Right lobe of liver (tissue), 6 donors: ENCODE data around the gene NFIB. TPM values are rescaled to one million over a fixed set of nuclear protein-coding genes. Genes with fewer than 3 reads are reported as not detected.

Experiments
- ATAC-seq, 4 donors: fragments of 200-7000 bp; cut with Tn5 transposase; one replicate each; pipeline ENCODE4 v1.9.1; 2020; ENCODE audit warnings: mild to moderate bottlenecking in 4 of 4, moderate library complexity in 4 of 4
- DNase-seq, 3 donors: peaks; one replicate each; pipeline ENCODE4 v3.0.0-alpha.2; 2020
- H3K27ac ChIP-seq, 3 donors: fragments of 200-600 bp; one replicate each; pipeline ENCODE4 v1.8.0; 2022
- H3K27me3 ChIP-seq, 2 donors: fragments of 200-600 bp; one replicate each; pipeline ENCODE4 v1.8.0; 2022
- H3K36me3 ChIP-seq, 4 donors: fragments of 200-600 bp; sonication (generic) in 1 of 4; one replicate each; pipeline versions ENCODE4 v1.5.1 to v1.8.0; 2017 to 2022; ENCODE audit warnings: control low read depth in 1 of 4
- H3K4me1 ChIP-seq, 4 donors: fragments of 200-600 bp; sonication (generic) in 1 of 4; one replicate each; pipeline versions ENCODE4 v1.5.1 to v1.8.0; 2017 to 2022; ENCODE audit warnings: control low read depth in 1 of 4
- H3K4me3 ChIP-seq, 3 donors: fragments of 200-600 bp; one replicate each; pipeline ENCODE4 v1.8.0; 2022
- H3K9me3 ChIP-seq, 4 donors: fragments of 200-600 bp; sonication (generic) in 1 of 4; one replicate each; pipeline versions ENCODE4 v1.5.1 to v1.8.0; 2017 to 2022; ENCODE audit warnings: control low read depth in 1 of 4
- CTCF ChIP-seq, 4 donors: fragments of 200-600 bp in 3 of 4; fragments of 450-650 bp in 1 of 4; IDR thresholded peaks; one replicate each; pipeline versions ENCODE4 v1.5.1 to v1.8.0; 2016 to 2022; ENCODE audit warnings: antibody characterized with exemption in 4 of 4, mild to moderate bottlenecking in 2 of 4
- POLR2A ChIP-seq: fragments of 450-650 bp; IDR thresholded peaks from one replicate; pipeline ENCODE4 v1.6.1; 2017; ENCODE audit warnings: antibody characterized with exemption, mild to moderate bottlenecking
- whole genome bisulfite sequencing: methylation state at CpG from one replicate; pipeline ENCODE4 v1.1.6; 2018; ENCODE audit warnings: low coverage, low lambda C conversion rate; ENCODE audit not compliant: insufficient coverage; ENCODE audit errors: missing lambda C conversion rate; 5-methylcytosine and 5-hydroxymethylcytosine counted together
- intact Hi-C, 2 donors: fragments of 100-400 bp; cut with DNase I; formaldehyde crosslinking; loops; one replicate each; pipeline versions ENCODE4 v1.11.2 to v1.14.1; 2022
- total RNA-seq, 6 experiments: library from RNA; depleted of rRNA in 2 of 6; stranded (reverse); fragments of >200 nt in 2 of 6; fragmentation: NEBNext Ultra II Directional in 3 of 6; extraction: Animal tissue kit (Norgen Biotek cat#: 25700) in 3 of 6; gene quantifications; one replicate each; pipeline versions ENCODE4 v1.1.0 to v1.2.4, GENCODE V29; 2016 to 2023
- donor health status: DM: no; HTN: yes; CAD: no.
- donor health status: DM: no; HTN: no; CAD: no.
- donor health status: DM: no; HTN: no; CAD: no.
- donor health status: DM: no; HTN: yes; CAD: no.
- donor health status: DM: no; HTN: yes; CAD: no.

NFIB gene
- total RNA-seq, 6 experiments from 2014 or later, result 23.0 to 45.3 (median 39.6) TPM

DNA sequence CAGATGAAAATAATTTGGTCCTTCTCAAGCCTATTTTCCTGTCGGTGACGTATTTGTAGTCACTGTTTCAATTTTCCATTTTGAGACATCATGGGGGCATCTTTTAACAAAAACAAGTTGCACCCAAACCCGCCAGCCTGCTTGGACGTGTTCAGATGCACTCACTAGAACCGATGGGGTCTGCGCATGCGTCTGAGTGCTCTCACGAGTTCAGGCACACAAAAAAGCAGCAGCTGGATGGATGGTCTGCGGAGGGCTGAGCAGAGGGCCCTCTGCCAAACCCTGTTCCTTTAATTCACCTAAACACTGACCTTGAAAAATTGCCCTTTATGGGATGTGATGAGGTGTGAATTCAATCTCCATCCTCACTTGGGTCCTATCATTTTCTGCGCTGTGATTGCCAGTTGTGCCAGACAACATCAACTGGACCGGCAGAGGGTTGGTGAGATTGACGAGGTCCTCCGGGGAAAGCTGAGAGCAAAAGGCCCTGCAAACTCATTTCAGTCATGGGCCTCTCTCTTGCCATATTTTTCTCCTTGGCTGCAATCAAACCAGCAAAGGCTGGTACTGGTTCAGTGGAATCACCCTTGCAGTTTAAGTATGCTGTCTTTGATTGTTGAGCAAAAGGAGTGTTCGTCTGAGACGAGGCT lies 251.9 kb downstream of the NFIB start:
- 84% methylated on average over 8 of the region's 15 CpGs for WGBS
- intact Hi-C loops, result no loop called here
- Histone ChIP-seq H3K36me3 (no peaks in the 10 kb centered on the region), H3K27ac (no peak overlapping the region), H3K27me3 (no peaks in the 10 kb centered on the region), H3K4me3 (no peak overlapping the region), H3K9me3 (no peaks in the 10 kb centered on the region), H3K4me1 (no peaks in the 10 kb centered on the region)
- no peak for DNase-seq
- TF ChIP-seq CTCF (IDR thresholded peaks at IDR 0.05) (no peak), POLR2A (no peak)
- no peak for ATAC-seq

DNA sequence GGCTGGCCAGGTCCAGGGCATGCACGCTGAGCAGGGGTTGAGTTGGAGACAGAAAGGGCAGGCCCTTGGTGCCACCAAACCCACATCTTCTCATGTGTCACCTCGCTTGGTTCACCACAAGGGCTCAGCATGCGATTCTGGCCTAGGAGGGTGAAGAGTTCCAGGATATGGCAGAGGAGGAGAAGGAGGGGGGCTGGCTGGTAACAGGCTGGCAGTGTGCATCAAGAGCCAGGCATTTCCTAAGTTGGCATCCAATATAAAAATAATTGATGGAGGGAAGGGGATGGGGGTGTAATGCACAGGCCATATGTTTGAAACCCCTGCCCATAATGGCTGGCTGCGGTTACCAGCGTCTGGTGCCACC lies 255.6 kb downstream of the NFIB start:
- H3K9me3 ChIP-seq, result no peaks in the 10 kb centered on the region
- DNase-seq, result no peak
- no peaks in the 10 kb centered on the region for H3K4me1 ChIP-seq
- intact Hi-C loops, result no loop called here
- ATAC-seq, result no peak
- no peak overlapping the region for H3K27ac ChIP-seq
- TF ChIP-seq POLR2A, result no peak
- no peak for TF ChIP-seq CTCF (IDR thresholded peaks at IDR 0.05)
- no peaks in the 10 kb centered on the region for H3K27me3 ChIP-seq
- no peaks in the 10 kb centered on the region for H3K36me3 ChIP-seq
- no peak overlapping the region for H3K4me3 ChIP-seq
- 72% methylated on average over 5 of the region's 5 CpGs for WGBS

- Histone ChIP-seq H3K9me3 (no peaks in the 10 kb centered on the region), H3K27ac (no peak overlapping the region), H3K36me3 (no peaks in the 10 kb centered on the region), H3K4me3 (no peak overlapping the region), H3K4me1 (no peaks in the 10 kb centered on the region), H3K27me3 (no peaks in the 10 kb centered on the region)
- DNase-seq, result no peak
- WGBS, result 60% methylated on average over 13 of the region's 13 CpGs
- no peak for ATAC-seq
- intact Hi-C loops, result no loop called here
- TF ChIP-seq POLR2A (no peak), CTCF (IDR thresholded peaks at IDR 0.05) (no peak)
Observed at GRCh38 chr9:14057368-14058324, 256.3 kb downstream of the NFIB start.

DNA sequence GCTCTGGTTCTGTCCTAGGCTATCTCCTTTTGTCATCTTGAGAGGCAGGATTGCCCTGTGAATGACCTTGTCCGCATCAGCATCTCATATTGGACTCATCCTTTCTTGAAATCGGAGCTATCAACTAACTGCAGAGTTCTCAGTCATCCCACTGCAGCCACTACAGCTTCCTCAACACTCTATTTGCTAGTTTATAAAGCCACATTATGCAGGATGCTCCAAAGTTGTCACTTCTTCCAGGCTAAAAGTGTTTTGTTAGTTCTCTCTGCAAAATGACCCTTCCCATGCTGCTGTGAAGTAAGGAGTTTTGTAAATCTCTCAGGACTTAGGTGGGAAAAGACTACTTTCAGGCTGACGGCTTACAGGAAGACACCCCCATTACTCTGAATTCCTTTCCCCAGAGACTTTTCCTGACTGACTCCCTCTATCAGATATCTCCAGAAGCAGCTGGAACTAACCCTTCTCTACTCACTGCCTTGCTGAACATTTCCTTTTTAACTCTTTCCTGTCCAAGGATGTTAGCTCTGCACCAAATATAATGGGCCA lies 257.6 kb downstream of the NFIB start:
- intact Hi-C loops, result no loop called here
- H3K9me3 ChIP-seq, result no peaks in the 10 kb centered on the region
- no peak overlapping the region for H3K4me3 ChIP-seq
- no peaks in the 10 kb centered on the region for H3K4me1 ChIP-seq
- DNase-seq (no peak), ATAC-seq (peak in 2 of 4 donors; percentile 43 to 50)
- H3K36me3 ChIP-seq, result no peaks in the 10 kb centered on the region
- TF ChIP-seq POLR2A, result no peak
- TF ChIP-seq CTCF (IDR thresholded peaks at IDR 0.05), result no peak
- no peak overlapping the region for H3K27ac ChIP-seq
- 36% methylated on average over 3 of the region's 3 CpGs for WGBS
- H3K27me3 ChIP-seq, result no peaks in the 10 kb centered on the region
